Ascending aorta (tissue), 2 donors: ENCODE data around the gene ZNF367. TPM values are rescaled to one million over a fixed set of nuclear protein-coding genes. Genes with fewer than 3 reads are reported as not detected.

Experiments
- DNase-seq, 2 donors: peaks; one replicate each; pipeline ENCODE4 v3.0.0-alpha.2; 2019; ENCODE audit warnings: low spot score in 2 of 2
- H3K27ac ChIP-seq, 2 donors: fragments of 200-600 bp; sonication (generic); one replicate each; pipeline ENCODE4 v1.5.1; 2016 to 2017; ENCODE audit warnings: mild to moderate bottlenecking in 1 of 2
- H3K27me3 ChIP-seq: fragments of 200-600 bp; sonication (generic); one replicate; pipeline ENCODE4 v1.5.1; 2017
- H3K36me3 ChIP-seq, 2 donors: fragments of 200-600 bp; sonication (generic); one replicate each; pipeline ENCODE4 v1.5.1; 2016
- H3K4me1 ChIP-seq, 2 donors: fragments of 200-600 bp; sonication (generic); one replicate each; pipeline ENCODE4 v1.5.1; 2016 to 2017; ENCODE audit warnings: mild to moderate bottlenecking in 1 of 2
- H3K4me3 ChIP-seq, 2 donors: fragments of 200-600 bp; sonication (generic); one replicate each; pipeline ENCODE4 v1.5.1; 2016 to 2017; ENCODE audit warnings: mild to moderate bottlenecking in 1 of 2
- H3K9me3 ChIP-seq, 2 donors: fragments of 200-600 bp; sonication (generic); one replicate each; pipeline ENCODE4 v1.5.1; 2016
- intact Hi-C: fragments of 100-400 bp; cut with DNase I; formaldehyde crosslinking; loops from one replicate; pipeline ENCODE4 v1.15.1; 2023
- total RNA-seq: library from RNA; depleted of rRNA; stranded (reverse); fragments of >200 nt; gene quantifications from one replicate; pipeline ENCODE4 v1.1.0, GENCODE V29; 2016
- TF ChIP-seq, protein P1 (sequence below), 3 experiments: fragments of 200-600 bp in 2 of 3; fragments of 450-650 bp in 1 of 3; sonication (generic) in 2 of 3; IDR thresholded peaks; one replicate each; pipeline ENCODE4 v1.5.1; 2016 to 2019; ENCODE audit warnings: antibody characterized with exemption in 3 of 3, mild to moderate bottlenecking in 1 of 3, moderate library complexity in 1 of 3

ZNF367 gene
- total RNA-seq, 1 donor from 2014 or later = 3.9 TPM

- H3K9me3 ChIP-seq = no peaks in the 10 kb centered on the region
- TF ChIP-seq, protein P1, sequence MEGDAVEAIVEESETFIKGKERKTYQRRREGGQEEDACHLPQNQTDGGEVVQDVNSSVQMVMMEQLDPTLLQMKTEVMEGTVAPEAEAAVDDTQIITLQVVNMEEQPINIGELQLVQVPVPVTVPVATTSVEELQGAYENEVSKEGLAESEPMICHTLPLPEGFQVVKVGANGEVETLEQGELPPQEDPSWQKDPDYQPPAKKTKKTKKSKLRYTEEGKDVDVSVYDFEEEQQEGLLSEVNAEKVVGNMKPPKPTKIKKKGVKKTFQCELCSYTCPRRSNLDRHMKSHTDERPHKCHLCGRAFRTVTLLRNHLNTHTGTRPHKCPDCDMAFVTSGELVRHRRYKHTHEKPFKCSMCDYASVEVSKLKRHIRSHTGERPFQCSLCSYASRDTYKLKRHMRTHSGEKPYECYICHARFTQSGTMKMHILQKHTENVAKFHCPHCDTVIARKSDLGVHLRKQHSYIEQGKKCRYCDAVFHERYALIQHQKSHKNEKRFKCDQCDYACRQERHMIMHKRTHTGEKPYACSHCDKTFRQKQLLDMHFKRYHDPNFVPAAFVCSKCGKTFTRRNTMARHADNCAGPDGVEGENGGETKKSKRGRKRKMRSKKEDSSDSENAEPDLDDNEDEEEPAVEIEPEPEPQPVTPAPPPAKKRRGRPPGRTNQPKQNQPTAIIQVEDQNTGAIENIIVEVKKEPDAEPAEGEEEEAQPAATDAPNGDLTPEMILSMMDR (IDR thresholded peaks at IDR 0.05) = no peak
- intact Hi-C loops = no loop called here
- no peaks in the 10 kb centered on the region for H3K27me3 ChIP-seq
- H3K4me3 ChIP-seq = no peak overlapping the region
- peaks cover 0 to 4% of the 10 kb centered on the region in 2 donors for H3K4me1 ChIP-seq
- H3K27ac ChIP-seq = no peak overlapping the region
- peaks cover 15 to 24% of the 10 kb centered on the region in 2 donors for H3K36me3 ChIP-seq
- no peak for DNase-seq
Measured at GRCh38 chr9:96340707-96341106, 77.5 kb downstream of the ZNF367 start.

GRCh38 chr9:96338299-96338698, 79.9 kb downstream of the ZNF367 start:
- intact Hi-C loops = no loop called here
- H3K27ac ChIP-seq = no peak overlapping the region

More at GRCh38 chr9:96338299-96338698, 79.9 kb downstream of the ZNF367 start:
- Histone ChIP-seq H3K9me3 (no peaks in the 10 kb centered on the region), H3K4me1 (no peaks in the 10 kb centered on the region), H3K36me3 (peaks cover 15 to 32% of the 10 kb centered on the region in 2 donors), H3K4me3 (no peak overlapping the region), H3K27me3 (no peaks in the 10 kb centered on the region)
- DNase-seq = no peak
- TF ChIP-seq, protein P1 (IDR thresholded peaks at IDR 0.05) = no peak

Other genes with a start within 250 kb of the ZNF367 start
- not detected for gene HSD17B3, start 116.2 kb downstream of the ZNF367 start, total RNA-seq
- 11.9 TPM for gene SLC35D2, start 34.7 kb downstream of the ZNF367 start, total RNA-seq
- gene HABP4, start 31.8 kb upstream of the ZNF367 start, total RNA-seq = 26.9 TPM
- gene CDC14B, start 201.5 kb upstream of the ZNF367 start, total RNA-seq = 47.8 TPM
- gene PRXL2C, start 236.9 kb upstream of the ZNF367 start, total RNA-seq = 32.4 TPM